Activated CD8-positive, alpha-beta T cell treated with anti-CD3 and anti-CD28 coated beads for 36 hours (primary cell): ENCODE data around the gene GARIN5A. TPM values are rescaled to one million over a fixed set of nuclear protein-coding genes. Genes with fewer than 3 reads are reported as not detected.

Experiments
- ATAC-seq: fragments of 200-7000 bp; cut with Tn5 transposase; one replicate; pipeline ENCODE4 v1.10.0; 2021; ENCODE audit warnings: mild to moderate bottlenecking, moderate library complexity
- CTCF ChIA-PET: fragments of 350-600 bp; sonication (Branson Sonifier 250); formaldehyde crosslinking; loops from one replicate; lab custom pipeline; 2021; ENCODE audit warnings: antibody characterized with exemption; lab: Charles Lee
- POLR2A ChIA-PET: fragments of 350-600 bp; sonication (Branson Sonifier 250); formaldehyde crosslinking; loops from one replicate; lab custom pipeline; 2021; ENCODE audit warnings: antibody characterized with exemption; lab: Charles Lee
- DNase-seq: peaks from one replicate; pipeline ENCODE4 v3.0.0-alpha.2; 2020
- H3K27ac Mint-ChIP-seq: one replicate; pipeline ENCODE4 v1.8.0; 2021; ENCODE audit warnings: mild to moderate bottlenecking, mixed read lengths
- H3K27me3 Mint-ChIP-seq: one replicate; pipeline ENCODE4 v1.8.0; 2021; ENCODE audit warnings: mixed read lengths
- H3K36me3 Mint-ChIP-seq: one replicate; pipeline ENCODE4 v1.8.0; 2021; ENCODE audit warnings: low read depth, mixed read lengths
- H3K4me1 Mint-ChIP-seq: one replicate; pipeline ENCODE4 v1.8.0; 2021; ENCODE audit warnings: low read depth, mixed read lengths
- H3K4me3 Mint-ChIP-seq: one replicate; pipeline ENCODE4 v1.8.0; 2021; ENCODE audit warnings: mild to moderate bottlenecking, moderate library complexity, mixed read lengths
- H3K9me3 Mint-ChIP-seq: one replicate; pipeline ENCODE4 v1.8.0; 2021; ENCODE audit warnings: mixed read lengths
- intact Hi-C: fragments of 100-400 bp; cut with micrococcal nuclease; formaldehyde crosslinking; loops from one replicate; pipeline ENCODE4 v1.10.0; 2022
- total RNA-seq, 2 experiments: library from RNA; stranded (reverse); gene quantifications; one replicate each; pipeline ENCODE4 v1.2.3, GENCODE V29; 2021
- TF ChIP-seq, protein P1 (sequence below): fragments of 200-600 bp; IDR thresholded peaks from one replicate; pipeline ENCODE4 v1.8.0; 2022; ENCODE audit warnings: antibody characterized with exemption, mild to moderate bottlenecking

Gene GARIN5A
- total RNA-seq, 2 experiments from 2014 or later = 0.36 to 1.5 TPM

DNA sequence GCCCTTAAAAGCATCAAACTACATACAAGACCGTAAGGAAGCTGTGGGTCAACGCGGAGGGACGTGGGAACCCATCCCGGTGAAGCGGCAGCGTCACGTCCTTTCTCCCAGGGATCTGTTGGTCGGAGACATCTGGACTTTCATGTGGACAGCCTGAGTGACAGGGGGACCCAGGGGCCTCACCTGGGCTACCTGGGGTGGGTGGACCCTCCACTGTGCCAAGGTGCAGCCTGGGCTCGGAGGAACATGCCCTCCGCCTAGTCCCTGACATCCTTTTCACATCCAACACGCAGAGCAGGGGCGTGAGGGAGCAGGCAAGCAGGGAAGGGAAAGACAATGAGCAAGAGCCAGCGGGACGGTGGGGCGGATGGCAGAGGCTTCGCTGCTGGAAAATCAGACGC, 13.8 kb upstream of the GARIN5A start:
- Mint-ChIP-seq H3K9me3 (peaks cover 5% of the 10 kb centered on the region), H3K4me1 (peaks cover 21% of the 10 kb centered on the region), H3K27ac (no peak overlapping the region), H3K36me3 (peaks cover 15% of the 10 kb centered on the region), H3K4me3 (no peak overlapping the region), H3K27me3 (no peaks in the 10 kb centered on the region)
- intact Hi-C loops = no loop called here
- ChIA-PET CTCF (interaction anchor here (0.8 kb wide), 1 partner anchor 47 kb away, joined by 3 read pairs; no protein-coding TSS in a partner anchor), POLR2A (no interaction called here)
- TF ChIP-seq, protein P1, sequence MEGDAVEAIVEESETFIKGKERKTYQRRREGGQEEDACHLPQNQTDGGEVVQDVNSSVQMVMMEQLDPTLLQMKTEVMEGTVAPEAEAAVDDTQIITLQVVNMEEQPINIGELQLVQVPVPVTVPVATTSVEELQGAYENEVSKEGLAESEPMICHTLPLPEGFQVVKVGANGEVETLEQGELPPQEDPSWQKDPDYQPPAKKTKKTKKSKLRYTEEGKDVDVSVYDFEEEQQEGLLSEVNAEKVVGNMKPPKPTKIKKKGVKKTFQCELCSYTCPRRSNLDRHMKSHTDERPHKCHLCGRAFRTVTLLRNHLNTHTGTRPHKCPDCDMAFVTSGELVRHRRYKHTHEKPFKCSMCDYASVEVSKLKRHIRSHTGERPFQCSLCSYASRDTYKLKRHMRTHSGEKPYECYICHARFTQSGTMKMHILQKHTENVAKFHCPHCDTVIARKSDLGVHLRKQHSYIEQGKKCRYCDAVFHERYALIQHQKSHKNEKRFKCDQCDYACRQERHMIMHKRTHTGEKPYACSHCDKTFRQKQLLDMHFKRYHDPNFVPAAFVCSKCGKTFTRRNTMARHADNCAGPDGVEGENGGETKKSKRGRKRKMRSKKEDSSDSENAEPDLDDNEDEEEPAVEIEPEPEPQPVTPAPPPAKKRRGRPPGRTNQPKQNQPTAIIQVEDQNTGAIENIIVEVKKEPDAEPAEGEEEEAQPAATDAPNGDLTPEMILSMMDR = no peak
- DNase-seq (no peak), ATAC-seq (no peak)

- Mint-ChIP-seq H3K9me3 (peaks cover 5% of the 10 kb centered on the region), H3K27me3 (no peaks in the 10 kb centered on the region), H3K4me3 (no peak overlapping the region), H3K4me1 (peaks cover 21% of the 10 kb centered on the region), H3K36me3 (peaks cover 18% of the 10 kb centered on the region), H3K27ac (no peak overlapping the region)
- CTCF ChIA-PET = interaction anchor here (0.6 kb wide), 1 partner anchor 46 kb away, joined by 3 read pairs; no protein-coding TSS in a partner anchor
- ATAC-seq = no peak
- TF ChIP-seq, protein P1 = no peak
- POLR2A ChIA-PET = no interaction called here
- no peak for DNase-seq
- intact Hi-C loops = no loop called here
Observed at GRCh38 chr19:50489461-50490011, 12.9 kb upstream of the GARIN5A start.

DNA sequence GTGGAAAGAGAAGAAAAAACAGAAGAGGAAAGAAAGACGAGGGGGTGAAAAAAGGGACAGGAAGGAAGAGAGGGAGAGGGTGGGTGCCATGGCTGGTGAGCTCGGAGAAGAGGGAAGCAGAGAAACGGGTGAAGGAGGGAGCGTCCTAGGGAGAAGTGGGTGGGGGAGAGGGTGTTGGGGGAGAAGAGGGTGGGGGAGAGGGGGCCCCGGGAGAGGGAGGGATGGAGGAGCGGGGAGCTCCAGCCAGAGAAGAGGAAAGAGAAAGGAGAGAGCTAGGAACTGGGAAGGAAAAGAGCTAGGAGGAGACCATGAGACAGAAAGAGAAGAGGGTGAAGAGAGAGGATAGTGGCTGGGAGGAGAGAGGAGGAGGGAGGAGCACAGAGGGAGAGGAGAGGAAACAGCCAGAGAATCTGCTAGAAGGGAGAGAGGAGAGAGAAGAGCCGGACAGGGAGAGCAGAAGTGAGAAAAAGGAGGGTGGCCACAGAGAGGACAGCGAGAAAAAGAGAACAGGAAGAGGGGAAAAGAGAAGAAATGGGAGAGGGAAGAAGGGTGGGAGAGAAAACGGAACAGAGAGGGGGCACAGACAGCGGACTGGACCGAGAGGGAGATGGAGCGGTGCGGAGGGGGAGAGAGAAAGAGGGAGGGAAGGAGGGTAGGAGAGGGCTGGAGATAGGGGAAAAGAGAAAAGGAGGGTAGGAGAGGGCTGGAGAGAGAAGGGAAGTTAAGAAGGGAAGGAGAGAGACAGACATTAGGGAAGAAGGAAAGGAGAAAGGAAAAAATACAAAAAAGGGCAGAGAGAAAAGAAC, 11.9 kb upstream of the GARIN5A start:
- ChIA-PET CTCF (no interaction called here), POLR2A (no interaction called here)
- Mint-ChIP-seq H3K27me3 (no peaks in the 10 kb centered on the region), H3K27ac (no peak overlapping the region), H3K36me3 (peaks cover 18% of the 10 kb centered on the region), H3K4me3 (no peak overlapping the region), H3K4me1 (peaks cover 21% of the 10 kb centered on the region), H3K9me3 (peaks cover 5% of the 10 kb centered on the region)
- no peak for DNase-seq
- TF ChIP-seq, protein P1 = no peak
- intact Hi-C loops = no loop called here
- ATAC-seq = no peak

DNA sequence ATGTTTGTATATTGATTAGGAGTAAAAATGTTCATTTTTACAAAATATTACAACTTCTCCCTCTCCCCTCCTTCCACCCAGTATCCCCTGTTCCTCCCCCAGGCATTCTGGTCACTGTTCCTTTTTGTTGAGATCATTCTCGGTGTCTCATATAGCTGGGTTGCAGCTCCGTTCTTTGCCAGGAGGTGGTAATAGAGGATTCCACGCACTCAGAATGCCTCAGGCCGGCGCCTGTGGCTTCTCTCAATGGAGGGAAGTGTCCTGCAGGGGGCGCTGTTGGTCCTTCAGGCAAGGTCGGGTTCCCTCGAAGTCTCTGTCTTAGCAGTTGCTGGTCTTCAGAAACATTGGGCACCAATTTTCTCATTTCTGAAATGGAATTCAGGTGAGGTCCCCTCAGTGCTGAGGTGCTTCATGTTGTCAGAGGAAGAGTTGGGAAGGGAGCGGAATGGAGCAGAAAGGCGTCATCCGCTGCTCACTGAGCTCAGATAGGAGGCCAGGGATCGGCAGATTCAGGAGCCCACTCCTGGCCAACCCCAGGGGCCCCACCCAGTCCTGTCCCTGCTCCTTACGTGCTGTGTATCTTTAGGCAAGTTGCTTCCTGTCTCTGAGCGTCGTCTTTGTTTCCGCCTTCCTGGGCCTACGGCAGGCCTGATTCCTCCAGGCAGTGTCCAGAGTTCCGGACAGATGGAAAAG, 10.3 kb upstream of the GARIN5A start:
- DNase-seq = peak; percentile 90
- CTCF ChIA-PET = interaction anchor here (0.6 to 1.8 kb wide), 8 partner anchors 8 to 146 kb away, joined by 3 to 6 read pairs (median 4); partner anchors contain the start of gene JOSD2
- POLR2A ChIA-PET = interaction anchor here (1.0 kb wide), 1 partner anchor 24 kb away, joined by 3 read pairs; the partner anchor contains the start of gene JOSD2
- intact Hi-C loops = no loop called here
- Mint-ChIP-seq H3K27me3 (no peaks in the 10 kb centered on the region), H3K27ac (no peak overlapping the region), H3K4me3 (no peak overlapping the region), H3K9me3 (peaks cover 5% of the 10 kb centered on the region), H3K4me1 (peaks cover 16% of the 10 kb centered on the region), H3K36me3 (peaks cover 21% of the 10 kb centered on the region)
- TF ChIP-seq, protein P1 = peak; percentile 74
- ATAC-seq = peak; percentile 78
